Lower lobe of right lung (tissue), 2 donors: ENCODE results near the gene CTDSP1. TPM values are rescaled to one million over a fixed set of nuclear protein-coding genes. Genes with fewer than 3 reads are reported as not detected.

Experiments used
- ATAC-seq, 2 donors: fragments of 200-7000 bp; cut with Tn5 transposase; one replicate each; pipeline ENCODE4 v1.9.1; 2020 to 2022; ENCODE audit warnings: mild to moderate bottlenecking in 2 of 2, moderate library complexity in 2 of 2
- DNase-seq: peaks from one replicate; pipeline ENCODE4 v3.0.0-alpha.2; 2020
- H3K27ac ChIP-seq: fragments of 200-600 bp; one replicate; pipeline ENCODE4 v1.8.0; 2022
- H3K27me3 ChIP-seq: fragments of 200-600 bp; one replicate; pipeline ENCODE4 v1.8.0; 2022; ENCODE audit warnings: low read depth
- H3K36me3 ChIP-seq: fragments of 200-600 bp; one replicate; pipeline ENCODE4 v1.8.0; 2022; ENCODE audit warnings: mild to moderate bottlenecking
- H3K4me1 ChIP-seq: fragments of 200-600 bp; one replicate; pipeline ENCODE4 v1.8.0; 2022
- H3K4me3 ChIP-seq: fragments of 200-600 bp; one replicate; pipeline ENCODE4 v1.8.0; 2022; ENCODE audit warnings: mild to moderate bottlenecking
- H3K9me3 ChIP-seq: fragments of 200-600 bp; one replicate; pipeline ENCODE4 v1.8.0; 2022
- intact Hi-C: fragments of 100-400 bp; cut with DNase I; formaldehyde crosslinking; loops from one replicate; pipeline ENCODE4 v1.11.0; 2022
- total RNA-seq: library from RNA; stranded (reverse); fragmentation: NEBNext Ultra II Directional; extraction: Animal tissue kit (Norgen Biotek cat#: 25700); gene quantifications from one replicate; pipeline ENCODE4 v1.2.1, GENCODE V29; 2021
- TF ChIP-seq, protein P1 (sequence below): fragments of 200-600 bp; IDR thresholded peaks from one replicate; pipeline ENCODE4 v1.8.0; 2022; ENCODE audit warnings: antibody characterized with exemption, mild to moderate bottlenecking
- donor health status: DM: no; HTN: yes; CAD: no; lungs with severe emphysema.

CTDSP1 gene
- total RNA-seq, 1 donor from 2014 or later = 168 TPM

GRCh38 chr2:218383892-218384519, 15.7 kb upstream of the CTDSP1 start:
- H3K27ac ChIP-seq = peak overlapping the region; percentile 85
- peaks cover 7% of the 10 kb centered on the region for H3K36me3 ChIP-seq
- intact Hi-C loops = no loop called here
- peaks cover 6% of the 10 kb centered on the region for H3K4me1 ChIP-seq
- no peaks in the 10 kb centered on the region for H3K27me3 ChIP-seq
- H3K9me3 ChIP-seq = no peaks in the 10 kb centered on the region
- DNase-seq = peak; percentile 48
- ATAC-seq = no peak
- TF ChIP-seq, protein P1, sequence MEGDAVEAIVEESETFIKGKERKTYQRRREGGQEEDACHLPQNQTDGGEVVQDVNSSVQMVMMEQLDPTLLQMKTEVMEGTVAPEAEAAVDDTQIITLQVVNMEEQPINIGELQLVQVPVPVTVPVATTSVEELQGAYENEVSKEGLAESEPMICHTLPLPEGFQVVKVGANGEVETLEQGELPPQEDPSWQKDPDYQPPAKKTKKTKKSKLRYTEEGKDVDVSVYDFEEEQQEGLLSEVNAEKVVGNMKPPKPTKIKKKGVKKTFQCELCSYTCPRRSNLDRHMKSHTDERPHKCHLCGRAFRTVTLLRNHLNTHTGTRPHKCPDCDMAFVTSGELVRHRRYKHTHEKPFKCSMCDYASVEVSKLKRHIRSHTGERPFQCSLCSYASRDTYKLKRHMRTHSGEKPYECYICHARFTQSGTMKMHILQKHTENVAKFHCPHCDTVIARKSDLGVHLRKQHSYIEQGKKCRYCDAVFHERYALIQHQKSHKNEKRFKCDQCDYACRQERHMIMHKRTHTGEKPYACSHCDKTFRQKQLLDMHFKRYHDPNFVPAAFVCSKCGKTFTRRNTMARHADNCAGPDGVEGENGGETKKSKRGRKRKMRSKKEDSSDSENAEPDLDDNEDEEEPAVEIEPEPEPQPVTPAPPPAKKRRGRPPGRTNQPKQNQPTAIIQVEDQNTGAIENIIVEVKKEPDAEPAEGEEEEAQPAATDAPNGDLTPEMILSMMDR = no peak
- H3K4me3 ChIP-seq = peak overlapping the region; percentile 53

- Histone ChIP-seq H3K27ac (peak overlapping the region; percentile 85), H3K9me3 (no peaks in the 10 kb centered on the region), H3K4me3 (peak overlapping the region; percentile 53), H3K36me3 (peaks cover 7% of the 10 kb centered on the region), H3K27me3 (no peaks in the 10 kb centered on the region), H3K4me1 (peaks cover 6% of the 10 kb centered on the region)
- TF ChIP-seq, protein P1 = no peak
- ATAC-seq (no peak), DNase-seq (peak; percentile 46)
- intact Hi-C loops = no loop called here
Observed at GRCh38 chr2:218384975-218385374, 14.7 kb upstream of the CTDSP1 start.

GRCh38 chr2:218386505-218387368, 12.9 kb upstream of the CTDSP1 start:
- peak overlapping the region; percentile 53 for H3K4me3 ChIP-seq
- no peak for ATAC-seq
- TF ChIP-seq, protein P1 = no peak
- H3K27me3 ChIP-seq = no peaks in the 10 kb centered on the region
- peak overlapping the region; percentile 69 for H3K27ac ChIP-seq
- peaks cover 6% of the 10 kb centered on the region for H3K4me1 ChIP-seq
- no peaks in the 10 kb centered on the region for H3K9me3 ChIP-seq
- no peak for DNase-seq
- peaks cover 7% of the 10 kb centered on the region for H3K36me3 ChIP-seq
- intact Hi-C loops = no loop called here

GRCh38 chr2:218387369-218388194, 12.1 kb upstream of the CTDSP1 start:
- peak; percentile 84 to 88 for ATAC-seq
- intact Hi-C loops = no loop called here
- TF ChIP-seq, protein P1 = no peak
- H3K4me1 ChIP-seq = peaks cover 6% of the 10 kb centered on the region
- peak overlapping the region; percentile 69 for H3K27ac ChIP-seq
- DNase-seq = peak; percentile 85
- H3K9me3 ChIP-seq = no peaks in the 10 kb centered on the region
- no peaks in the 10 kb centered on the region for H3K27me3 ChIP-seq
- peak overlapping the region; percentile 53 for H3K4me3 ChIP-seq
- peaks cover 11% of the 10 kb centered on the region for H3K36me3 ChIP-seq

DNA sequence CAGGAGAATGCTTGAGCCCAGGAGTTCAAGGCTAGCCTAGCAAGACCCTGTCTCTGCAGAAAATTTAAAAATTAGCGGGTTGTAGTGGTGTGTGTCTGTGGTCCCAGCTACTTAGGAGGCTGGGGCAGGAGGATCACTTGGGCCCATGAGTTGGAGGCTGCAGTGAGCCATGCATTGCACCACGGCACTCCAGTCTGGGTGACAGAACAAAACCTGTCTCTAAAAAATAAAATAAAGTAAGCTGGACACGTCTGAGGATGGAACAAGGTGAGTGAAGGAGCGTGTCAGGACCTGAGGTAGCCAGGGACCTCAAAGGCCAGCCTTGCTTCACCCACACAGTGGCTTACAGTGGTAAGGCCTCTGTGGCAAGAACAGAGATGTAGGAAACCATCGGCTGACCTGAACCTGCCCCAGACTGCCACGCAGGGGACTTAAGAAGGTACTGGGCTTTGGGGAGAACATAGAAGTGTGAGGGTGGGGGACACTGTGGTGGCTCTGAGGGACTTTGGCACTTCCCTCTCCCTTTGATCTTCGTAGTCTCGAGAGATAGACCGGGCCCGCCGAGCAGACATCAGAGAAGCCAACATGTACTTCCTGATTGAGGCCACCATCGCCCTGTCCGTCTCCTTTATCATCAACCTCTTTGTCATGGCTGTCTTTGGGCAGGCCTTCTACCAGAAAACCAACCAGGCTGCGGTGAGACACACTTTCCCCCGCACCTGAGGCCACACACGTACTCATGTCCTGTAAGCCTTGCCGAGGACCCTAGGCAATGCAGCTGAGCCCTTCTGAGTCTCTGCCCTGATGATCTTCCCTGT, 10.1 kb upstream of the CTDSP1 start:
- no peak overlapping the region for H3K27ac ChIP-seq
- TF ChIP-seq, protein P1 = no peak
- intact Hi-C loops = no loop called here
- no peaks in the 10 kb centered on the region for H3K27me3 ChIP-seq
- H3K4me3 ChIP-seq = no peak overlapping the region
- H3K4me1 ChIP-seq = peaks cover 12% of the 10 kb centered on the region
- H3K36me3 ChIP-seq = peaks cover 15% of the 10 kb centered on the region
- ATAC-seq = no peak
- no peaks in the 10 kb centered on the region for H3K9me3 ChIP-seq
- peak; percentile 53 for DNase-seq
